NCI-H146 treated with DMSO at 0.1 percent for 48 hours (cell line): ENCODE results near the gene SNX11.
A peak's percentile ranks its signal among the peaks of the same experiment; 100 is the strongest.

Experiments used
- DNase-seq: peaks from one replicate; lab custom pipeline; 2025; ENCODE audit not compliant: unreplicated experiment; lab: John Stamatoyannopoulos, UW

Gene SNX11

DNA sequence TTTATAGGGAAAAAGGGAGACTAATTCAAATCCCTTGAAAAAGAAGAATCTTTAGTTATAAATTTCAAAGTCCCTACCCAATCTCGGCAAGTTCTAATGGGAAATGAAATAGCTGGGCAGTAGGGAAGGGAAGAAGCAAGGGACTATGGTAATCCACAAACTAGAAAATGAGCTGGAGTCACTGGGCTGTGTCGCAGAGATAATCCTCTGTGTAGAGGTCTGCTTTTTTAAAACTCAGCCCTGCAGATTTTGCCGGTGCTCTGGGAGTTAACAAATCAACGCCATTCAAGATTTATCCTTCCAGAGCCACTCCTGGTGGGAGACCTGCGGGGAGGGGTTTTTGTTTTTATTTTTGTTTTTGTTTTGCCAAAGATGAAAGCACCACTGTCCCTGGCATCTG is 20.8 kb downstream of the SNX11 start:
- DNase-seq = no peak

DNA sequence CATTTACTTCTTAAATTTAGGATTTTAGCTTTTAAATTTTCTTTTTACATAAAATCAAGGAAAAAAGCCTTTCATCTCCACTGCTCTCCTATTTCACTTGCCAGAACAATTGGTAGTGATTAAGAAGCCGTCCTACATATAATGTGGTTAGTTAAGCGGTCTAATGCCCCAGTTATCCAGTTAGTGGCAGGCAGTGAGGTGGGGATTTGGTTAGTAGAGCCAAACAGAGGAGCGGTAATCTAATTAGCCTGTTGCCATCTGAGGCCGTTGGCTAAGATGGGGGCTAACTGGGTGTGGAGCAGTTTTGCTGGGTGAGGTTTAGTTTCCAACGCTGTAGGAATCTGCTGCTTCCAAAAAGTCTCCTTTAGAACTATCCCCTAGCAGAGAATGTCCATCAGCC is 22.4 kb downstream of the SNX11 start:
- no peak for DNase-seq

GRCh38 chr17:48131216-48131824 is 23.8 kb downstream of the SNX11 start:
- peak; percentile 29 for DNase-seq

- DNase-seq = no peak
These were observed 24.8 kb downstream of the SNX11 start for GRCh38 chr17:48132385-48132784.

GRCh38 chr17:48134912-48135480 is 27.4 kb downstream of the SNX11 start:
- DNase-seq = no peak

GRCh38 chr17:48137656-48138055 is 30.1 kb downstream of the SNX11 start:
- DNase-seq = no peak

DNA sequence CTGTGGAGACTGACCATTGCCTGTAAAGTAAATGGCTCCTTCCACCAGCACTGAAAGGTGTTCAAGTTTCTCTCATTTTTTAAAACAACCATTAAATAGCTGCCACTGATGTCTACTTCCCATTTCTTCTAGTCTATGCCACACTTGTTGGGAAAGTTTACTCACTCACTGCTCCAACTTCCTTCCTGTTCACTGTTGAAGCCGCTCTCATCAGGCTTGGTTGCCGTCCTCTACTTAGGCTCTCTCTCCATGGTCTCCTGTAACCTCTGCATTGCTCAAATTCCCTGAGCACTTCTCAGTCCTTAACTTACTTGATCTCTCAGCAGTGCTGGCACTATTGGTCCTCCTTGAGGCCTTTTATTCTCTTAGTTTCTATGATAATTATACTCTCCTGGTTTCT is 32.4 kb downstream of the SNX11 start:
- no peak for DNase-seq

GRCh38 chr17:48143629-48144028 is 36.1 kb downstream of the SNX11 start:
- DNase-seq = peak; percentile 24

DNA sequence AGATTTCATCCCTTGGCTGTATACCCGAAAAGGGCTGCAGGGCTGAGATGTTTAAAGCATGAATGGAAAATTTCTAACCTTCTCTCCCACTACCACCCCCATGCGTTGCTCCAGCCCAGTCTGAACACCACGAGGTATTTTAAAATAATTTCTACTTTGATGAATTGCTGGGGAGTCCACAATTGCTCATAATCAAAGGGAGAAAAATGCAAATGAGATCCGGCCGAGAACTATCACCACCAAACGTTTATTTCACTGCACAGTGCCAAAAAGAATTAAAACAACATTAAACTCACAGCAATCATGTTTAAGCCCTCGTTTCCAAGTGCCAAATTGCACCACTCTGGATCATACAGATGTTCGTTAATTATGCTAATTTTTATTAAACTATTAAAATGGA is 36.7 kb downstream of the SNX11 start:
- no peak for DNase-seq

DNA sequence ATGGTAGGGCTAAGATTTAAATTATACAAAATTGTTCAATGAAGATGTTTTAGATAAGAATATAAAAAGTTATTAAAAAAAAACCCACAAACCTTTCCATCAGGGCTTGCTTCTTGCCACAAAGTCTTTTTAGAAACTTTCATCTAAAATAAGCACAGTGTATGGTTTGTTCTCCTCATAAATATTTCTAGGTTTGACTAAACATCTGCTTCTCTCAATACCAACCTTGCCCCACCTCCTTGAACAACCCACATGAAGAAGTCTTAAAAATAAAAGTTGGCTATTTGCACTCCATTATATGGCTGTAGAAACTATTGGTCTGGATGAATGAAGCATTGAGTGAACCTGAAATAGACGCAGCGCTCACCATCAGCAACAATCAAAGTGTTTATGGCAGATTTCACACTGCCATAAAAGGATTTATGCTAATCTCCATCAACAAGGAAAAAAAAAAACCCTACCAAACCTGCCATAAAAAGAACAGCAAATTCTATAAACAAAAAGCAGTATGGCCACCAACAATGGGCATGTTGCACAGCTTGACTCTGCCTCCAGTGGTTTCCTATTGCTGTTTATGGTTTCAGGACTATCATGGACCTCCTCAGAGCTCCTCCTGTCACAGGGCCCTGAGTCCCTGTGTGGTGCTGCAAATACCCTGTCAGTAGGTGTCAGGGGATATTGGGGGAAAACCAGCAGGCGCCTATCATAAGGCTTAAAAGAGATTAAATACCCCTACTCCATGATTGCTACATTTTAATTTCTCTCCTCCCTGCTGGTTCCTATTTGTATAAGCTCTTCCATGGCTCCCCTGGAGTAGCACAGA is 37.6 kb downstream of the SNX11 start:
- no peak for DNase-seq

DNA sequence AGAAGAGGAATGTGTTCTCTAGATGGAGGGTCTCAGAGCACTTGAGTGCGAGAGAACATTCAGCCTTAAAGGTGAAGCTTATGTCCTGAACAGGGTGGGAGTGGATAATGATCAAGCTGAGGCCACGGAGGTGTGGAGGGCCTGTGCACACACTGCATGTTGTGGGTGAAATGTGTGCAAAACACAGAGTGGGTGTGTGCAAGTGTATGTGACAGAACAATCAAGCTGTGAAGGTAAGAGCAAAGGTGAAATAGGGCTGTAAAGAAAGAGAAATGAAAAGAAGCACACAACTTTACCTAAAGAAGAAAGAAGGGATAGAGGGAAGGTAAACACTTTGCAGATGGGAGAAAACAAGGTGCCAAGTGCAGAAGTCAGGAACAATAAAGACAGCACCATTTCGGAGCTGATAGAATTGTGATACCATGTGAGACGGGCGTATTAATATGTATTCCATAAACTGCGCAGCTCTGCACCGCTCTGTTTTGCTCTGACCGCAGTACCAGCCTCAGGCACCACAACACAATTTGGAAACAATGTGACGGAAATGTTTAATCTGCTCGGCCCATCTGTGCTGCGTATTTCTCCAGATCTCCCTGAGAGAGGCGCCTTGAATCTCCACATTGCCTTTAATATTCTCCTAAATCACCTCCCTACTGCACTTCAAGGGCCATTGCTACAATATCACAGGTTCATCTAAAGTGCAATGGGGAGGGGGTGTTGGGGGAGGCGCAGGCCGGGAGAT is 40.6 kb downstream of the SNX11 start:
- DNase-seq = no peak

GRCh38 chr17:48148854-48149786 is 41.6 kb downstream of the SNX11 start:
- peak; percentile 92 for DNase-seq

DNA sequence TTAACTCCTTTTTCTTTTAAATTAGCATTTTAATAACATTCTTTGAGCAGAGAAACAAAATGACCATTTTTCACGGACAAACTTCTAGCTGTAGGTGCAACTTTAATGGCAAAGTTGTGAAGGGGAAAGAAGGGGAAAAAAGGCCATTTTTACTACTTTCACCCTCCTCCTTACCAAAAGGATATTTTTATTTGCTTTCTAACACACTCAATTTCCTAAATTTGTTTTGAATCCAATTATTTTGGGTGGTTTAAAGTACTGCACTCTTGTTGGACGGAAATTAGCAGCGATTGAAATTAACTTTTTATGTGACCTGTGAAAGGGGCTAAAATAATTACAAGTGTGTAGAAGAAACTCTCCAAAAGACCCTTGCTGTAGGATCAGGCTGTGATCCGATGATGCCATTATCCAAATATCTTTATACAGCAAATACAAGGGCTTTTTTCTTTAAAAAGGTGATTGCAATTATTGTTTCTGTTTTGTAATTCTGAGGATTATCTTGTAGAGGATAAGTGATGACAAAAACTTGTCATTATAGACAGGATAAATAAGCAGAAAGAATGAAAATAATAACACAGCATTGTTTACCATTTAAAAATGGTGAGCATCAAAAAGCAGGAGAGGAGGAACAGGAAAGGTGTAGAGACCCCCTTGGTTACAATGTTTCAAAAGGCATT is 42.4 kb downstream of the SNX11 start:
- no peak for DNase-seq

DNA sequence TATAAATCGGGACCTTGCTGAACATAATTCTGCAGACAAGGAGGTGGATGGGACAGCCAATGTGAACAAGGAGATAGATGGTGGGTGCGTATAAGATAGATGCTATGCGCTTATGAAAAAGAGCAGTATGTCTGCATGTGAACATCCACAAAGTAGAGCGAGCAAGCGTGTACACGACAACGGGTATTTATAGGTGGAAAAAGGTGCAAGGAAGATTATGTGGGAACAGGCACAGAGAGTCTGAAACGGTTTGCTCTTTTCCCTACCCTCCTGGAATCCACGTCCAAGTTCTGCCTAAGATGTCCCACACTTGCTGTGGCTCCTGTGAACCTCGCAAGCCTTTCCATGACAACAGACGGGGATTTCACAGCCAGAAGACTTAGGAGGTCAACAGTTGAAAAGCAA is 43.0 kb downstream of the SNX11 start:
- DNase-seq = no peak

GRCh38 chr17:48151220-48151619 is 43.7 kb downstream of the SNX11 start:
- no peak for DNase-seq

DNA sequence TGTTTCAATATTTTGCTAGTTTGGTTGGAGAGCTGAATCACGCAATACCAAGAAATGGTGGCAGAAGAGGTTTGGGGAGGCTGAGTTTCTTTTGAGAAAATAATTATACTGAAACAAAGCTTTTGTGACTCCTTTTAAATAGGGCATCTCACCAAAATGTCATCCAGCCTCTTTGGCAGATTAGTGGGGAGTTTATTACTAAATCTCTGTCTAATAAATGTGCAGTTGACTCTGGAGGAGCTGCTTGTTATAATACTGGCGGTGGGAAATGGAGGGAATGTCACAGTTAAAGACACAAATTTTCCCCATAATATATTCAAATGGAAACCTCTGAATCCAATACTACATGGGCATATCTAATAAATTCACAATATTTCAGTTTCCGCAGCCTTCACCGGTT is 44.7 kb downstream of the SNX11 start:
- DNase-seq = no peak

- peak; percentile 86 for DNase-seq
These were observed 46.3 kb downstream of the SNX11 start for GRCh38 chr17:48153691-48154358.

- no peak for DNase-seq
These were observed 48.5 kb downstream of the SNX11 start for GRCh38 chr17:48155889-48156611.

GRCh38 chr17:48159232-48159631 is 51.7 kb downstream of the SNX11 start:
- DNase-seq = no peak
